Measurements from ENCODE around the gene ZNF382. TPM values are rescaled to one million over a fixed set of nuclear protein-coding genes. Genes with fewer than 3 reads are reported as not detected.

The ZNF382 gene
- total RNA-seq: 3.1 and 8.7 TPM in 2 replicates

DNA sequence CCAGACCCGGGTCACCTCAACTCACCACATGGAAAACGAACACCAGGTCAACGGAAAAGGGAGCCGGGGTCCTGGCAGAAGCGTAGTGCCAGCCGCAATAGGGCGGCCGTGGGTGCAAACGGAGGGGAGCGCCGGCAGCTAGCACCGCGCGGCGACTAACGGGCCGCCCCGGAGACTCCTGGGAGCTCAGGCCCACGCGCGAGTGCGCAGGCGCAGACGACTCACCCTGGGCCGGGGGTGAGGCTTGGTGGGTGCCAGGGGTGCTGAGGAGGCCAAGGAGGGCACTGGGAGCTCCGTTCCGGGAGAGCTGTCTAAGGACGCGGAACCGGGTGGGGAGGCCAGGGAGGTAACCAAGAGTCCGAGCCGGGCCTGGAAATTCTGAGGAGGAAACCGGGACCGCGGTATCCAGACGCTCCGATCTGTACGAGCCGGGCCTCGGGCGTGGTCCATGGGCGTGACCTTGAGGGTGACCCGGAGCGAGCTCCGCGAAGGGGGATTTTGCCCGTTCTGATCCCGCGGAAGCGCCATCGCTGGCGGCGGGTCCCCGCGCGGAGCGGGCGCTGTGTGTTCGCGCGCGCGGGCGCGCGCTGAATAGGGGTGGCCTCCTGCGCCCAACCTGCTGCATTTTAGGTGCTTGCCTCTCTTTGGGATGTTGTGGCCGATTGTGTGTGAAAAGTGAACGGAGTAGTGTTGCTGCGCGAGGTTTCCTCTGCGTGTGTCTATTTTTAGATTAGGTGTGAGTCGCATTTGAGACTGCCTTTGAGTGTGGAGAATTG, at the start of gene ZNF382:
Gene ZNF382, plus strand, starts transcription at position 213 of the 776 bp plus-strand sequence. CDS start 4,602 bp downstream, outside the sequence.

DNA sequence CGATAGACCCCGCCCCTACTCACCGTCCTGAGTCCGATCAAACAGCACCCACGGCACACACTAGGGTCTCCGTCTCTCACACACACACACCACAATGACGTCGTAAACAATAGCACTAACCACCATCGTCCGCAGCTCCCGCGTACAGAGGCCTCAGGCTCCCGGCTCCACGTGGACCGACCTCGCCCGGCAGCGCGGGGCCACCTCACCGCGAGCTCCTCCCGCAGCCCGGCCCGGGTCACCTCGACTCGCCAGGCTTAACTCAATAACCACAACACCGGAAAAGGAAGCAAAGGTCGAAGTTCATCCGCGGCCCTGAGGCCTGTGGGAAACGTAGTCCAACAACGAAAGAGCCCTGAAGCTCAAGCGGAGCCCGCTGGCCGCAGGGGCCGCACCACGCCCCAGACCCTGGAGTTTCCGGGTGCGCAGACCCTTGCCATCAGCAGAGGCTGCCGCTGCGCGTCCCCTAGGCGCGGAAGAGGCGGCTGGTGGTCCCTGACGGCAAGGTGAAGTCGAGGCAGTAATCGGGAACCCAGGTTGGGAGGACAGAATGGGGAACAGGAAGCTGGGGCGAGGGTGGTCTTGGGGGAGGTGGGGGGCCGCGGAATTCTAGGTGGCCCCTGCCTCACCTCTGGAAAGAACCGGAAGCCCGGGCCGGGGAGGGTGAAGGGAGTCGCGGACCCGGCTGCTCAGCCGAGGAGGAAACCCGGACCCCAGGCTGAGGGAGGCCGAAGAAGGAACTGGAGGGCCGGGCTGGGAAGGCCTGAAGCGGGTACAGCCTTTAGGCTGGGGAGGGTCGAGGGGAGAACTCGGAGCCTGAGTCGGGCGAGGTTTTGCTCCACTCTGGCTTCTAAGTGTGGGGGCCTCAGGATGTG, 31.9 kb upstream of the ZNF382 start, which contains the start of gene ZNF529:
Gene ZNF529, minus strand, starts transcription at position 273 of the 875 bp plus-strand sequence. CDS start 946 bp downstream, outside the sequence.

Other genes with a start within 250 kb of the ZNF382 start
- gene ZFP14, start 226.1 kb upstream of the ZNF382 start, total RNA-seq: 2.8 and 3.8 TPM in 2 replicates
- gene ZFP82, start 186.7 kb upstream of the ZNF382 start, total RNA-seq: 3.2 and 5.5 TPM in 2 replicates
- gene ZNF566, start 115.8 kb upstream of the ZNF382 start, total RNA-seq: 6.2 and 10.7 TPM in 2 replicates
- gene ZNF260, start 77.0 kb upstream of the ZNF382 start, total RNA-seq: 10.8 and 13.0 TPM in 2 replicates
- 4.2 and 7.5 TPM in 2 replicates for gene ZNF529, start 32.0 kb upstream of the ZNF382 start, total RNA-seq
- gene ZNF461, start 61.5 kb downstream of the ZNF382 start, total RNA-seq: 7.2 and 10.6 TPM in 2 replicates
- gene ZNF567, start 82.3 kb downstream of the ZNF382 start, total RNA-seq: 4.5 TPM in 2 replicates
- gene ZNF850, start 167.5 kb downstream of the ZNF382 start, total RNA-seq: 4.6 and 4.8 TPM in 2 replicates
- 4.0 and 8.8 TPM in 2 replicates for gene ZNF790, start 233.1 kb downstream of the ZNF382 start, total RNA-seq
- gene ZNF345, start 245.6 kb downstream of the ZNF382 start, total RNA-seq: 1.9 and 2.5 TPM in 2 replicates